Astrocyte (in vitro differentiated cells and primary cell): ENCODE measurements around the gene IQGAP2.

Experiments used
- EZH2 ChIP-seq: IDR thresholded peaks from 2 replicates; pipeline ENCODE4 v1.6.1; 2012; ENCODE audit warnings: mild to moderate bottlenecking, low read length, inconsistent platforms; ENCODE audit not compliant: insufficient read depth
- TF ChIP-seq, protein P1 (sequence below): IDR thresholded peaks from 2 replicates; pipeline ENCODE4 v1.5.1; 2011; ENCODE audit warnings: low read depth, mild to moderate bottlenecking, inconsistent platforms, low read length, moderate library complexity; ENCODE audit not compliant: insufficient read depth

DNA sequence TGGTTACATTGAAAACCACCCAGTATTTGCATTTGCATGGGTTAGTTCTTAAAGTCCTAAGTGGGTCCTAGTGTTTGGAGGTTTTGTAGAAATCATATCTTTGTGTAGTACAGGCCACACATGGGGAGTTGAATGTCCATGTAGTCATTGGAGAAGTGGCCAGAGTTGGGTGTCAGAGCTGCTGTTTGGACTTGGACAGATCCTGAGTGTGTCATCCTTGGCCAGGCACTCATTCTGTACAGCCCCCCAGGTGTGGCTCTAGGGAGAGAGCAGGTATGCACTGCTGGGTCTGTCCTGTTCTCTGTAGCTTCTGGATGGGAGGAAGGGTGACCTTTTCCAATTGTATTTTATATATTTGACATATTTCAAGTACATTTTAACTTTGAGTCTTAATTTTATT, 82.4 kb downstream of the IQGAP2 start:
- TF ChIP-seq, protein P1, sequence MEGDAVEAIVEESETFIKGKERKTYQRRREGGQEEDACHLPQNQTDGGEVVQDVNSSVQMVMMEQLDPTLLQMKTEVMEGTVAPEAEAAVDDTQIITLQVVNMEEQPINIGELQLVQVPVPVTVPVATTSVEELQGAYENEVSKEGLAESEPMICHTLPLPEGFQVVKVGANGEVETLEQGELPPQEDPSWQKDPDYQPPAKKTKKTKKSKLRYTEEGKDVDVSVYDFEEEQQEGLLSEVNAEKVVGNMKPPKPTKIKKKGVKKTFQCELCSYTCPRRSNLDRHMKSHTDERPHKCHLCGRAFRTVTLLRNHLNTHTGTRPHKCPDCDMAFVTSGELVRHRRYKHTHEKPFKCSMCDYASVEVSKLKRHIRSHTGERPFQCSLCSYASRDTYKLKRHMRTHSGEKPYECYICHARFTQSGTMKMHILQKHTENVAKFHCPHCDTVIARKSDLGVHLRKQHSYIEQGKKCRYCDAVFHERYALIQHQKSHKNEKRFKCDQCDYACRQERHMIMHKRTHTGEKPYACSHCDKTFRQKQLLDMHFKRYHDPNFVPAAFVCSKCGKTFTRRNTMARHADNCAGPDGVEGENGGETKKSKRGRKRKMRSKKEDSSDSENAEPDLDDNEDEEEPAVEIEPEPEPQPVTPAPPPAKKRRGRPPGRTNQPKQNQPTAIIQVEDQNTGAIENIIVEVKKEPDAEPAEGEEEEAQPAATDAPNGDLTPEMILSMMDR: no peak
- no peak for TF ChIP-seq EZH2
